ENCODE data around the gene PTPN1.

PTPN1 gene

DNA sequence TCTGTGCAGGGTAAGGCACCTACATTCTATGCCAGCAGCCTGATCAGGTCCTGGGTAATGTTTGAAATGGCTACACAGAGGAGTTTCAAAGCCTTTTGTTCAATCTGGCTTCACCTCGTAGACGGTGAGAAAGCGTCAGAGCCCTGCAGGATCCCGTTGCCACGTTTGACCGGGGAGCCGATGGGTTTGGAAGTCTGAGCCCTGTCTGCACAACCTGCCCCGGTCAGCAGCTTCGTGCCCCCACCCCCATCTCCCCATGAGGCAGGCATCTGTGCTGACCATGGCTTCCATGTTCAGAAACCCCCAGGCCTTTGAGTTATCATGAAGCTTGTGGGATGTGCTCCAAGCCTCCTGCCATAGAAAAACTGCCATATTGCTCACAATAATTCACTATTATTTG lies 63.9 kb downstream of the PTPN1 start:
- TF ChIP-seq, protein P1, sequence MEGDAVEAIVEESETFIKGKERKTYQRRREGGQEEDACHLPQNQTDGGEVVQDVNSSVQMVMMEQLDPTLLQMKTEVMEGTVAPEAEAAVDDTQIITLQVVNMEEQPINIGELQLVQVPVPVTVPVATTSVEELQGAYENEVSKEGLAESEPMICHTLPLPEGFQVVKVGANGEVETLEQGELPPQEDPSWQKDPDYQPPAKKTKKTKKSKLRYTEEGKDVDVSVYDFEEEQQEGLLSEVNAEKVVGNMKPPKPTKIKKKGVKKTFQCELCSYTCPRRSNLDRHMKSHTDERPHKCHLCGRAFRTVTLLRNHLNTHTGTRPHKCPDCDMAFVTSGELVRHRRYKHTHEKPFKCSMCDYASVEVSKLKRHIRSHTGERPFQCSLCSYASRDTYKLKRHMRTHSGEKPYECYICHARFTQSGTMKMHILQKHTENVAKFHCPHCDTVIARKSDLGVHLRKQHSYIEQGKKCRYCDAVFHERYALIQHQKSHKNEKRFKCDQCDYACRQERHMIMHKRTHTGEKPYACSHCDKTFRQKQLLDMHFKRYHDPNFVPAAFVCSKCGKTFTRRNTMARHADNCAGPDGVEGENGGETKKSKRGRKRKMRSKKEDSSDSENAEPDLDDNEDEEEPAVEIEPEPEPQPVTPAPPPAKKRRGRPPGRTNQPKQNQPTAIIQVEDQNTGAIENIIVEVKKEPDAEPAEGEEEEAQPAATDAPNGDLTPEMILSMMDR (conservative IDR thresholded peaks at IDR 0.05; ENCODE audit: control insufficient read depth, insufficient read depth, low read depth, low read length): no peak
- DNase-seq (ENCODE audit: low read depth): no peak
- H3K4me3 ChIP-seq (ENCODE audit: control insufficient read depth, low read depth, low read length): no peak overlapping the region

DNA sequence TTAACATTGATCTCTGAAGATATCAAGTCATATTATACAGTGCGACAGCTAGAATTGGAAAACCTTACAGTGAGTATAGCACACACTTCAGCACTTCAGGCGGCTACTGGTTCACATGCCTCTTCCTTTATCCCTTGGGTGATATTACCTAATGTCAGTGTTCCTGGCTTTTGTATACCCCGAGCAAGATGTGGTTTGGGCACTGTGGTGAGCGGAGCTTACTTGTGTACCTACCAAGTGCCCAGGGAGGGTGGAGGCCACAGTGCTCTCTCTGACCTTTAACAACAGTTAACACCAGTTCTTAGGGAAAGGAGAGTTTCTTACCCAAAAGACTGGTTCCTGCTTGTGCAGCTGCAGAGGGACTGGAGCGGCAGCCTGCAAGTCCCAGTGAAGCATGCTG lies 64.4 kb downstream of the PTPN1 start:
- no peak for DNase-seq (ENCODE audit: low read depth)

DNA sequence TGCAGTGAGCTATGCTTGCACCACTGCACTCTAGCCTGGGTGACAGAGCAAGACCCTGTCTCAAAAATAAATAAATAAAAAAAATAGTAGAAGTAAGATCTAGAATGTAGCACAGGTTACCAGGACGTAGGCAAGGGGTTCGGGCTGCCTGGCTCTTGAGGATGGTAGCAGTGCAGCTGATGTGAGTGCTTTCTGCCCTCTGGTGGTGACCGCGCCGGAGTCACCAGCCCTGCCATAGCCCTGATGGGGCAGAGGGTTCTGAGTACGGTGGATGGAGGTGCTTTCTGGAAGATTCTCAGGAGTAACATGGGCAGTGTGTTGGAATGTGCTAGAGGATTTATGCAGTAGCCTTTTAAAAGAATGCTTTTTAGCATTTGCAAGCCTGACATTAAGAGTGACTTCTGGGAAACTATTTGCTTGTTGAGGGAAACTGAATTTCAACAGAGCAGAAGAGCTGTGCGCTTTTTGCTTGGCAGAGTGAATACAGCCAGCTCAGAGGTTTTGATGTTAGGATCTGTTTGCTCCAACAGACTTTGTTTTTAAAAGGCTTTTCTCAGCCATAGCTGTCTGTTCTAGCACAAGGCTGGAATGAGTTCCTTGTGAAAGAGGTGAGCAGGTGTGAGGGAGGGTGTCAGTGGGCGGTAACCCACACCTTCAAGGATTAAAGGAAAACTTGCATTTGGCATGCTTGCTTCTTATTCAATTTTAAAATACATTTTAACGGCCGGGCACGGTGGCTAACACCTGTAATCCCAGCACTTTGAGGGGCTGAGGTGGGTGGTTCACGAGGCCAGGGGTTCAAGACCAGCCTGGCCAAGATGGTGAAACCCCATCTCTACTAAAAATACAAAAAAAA lies 65.9 kb downstream of the PTPN1 start:
- DNase-seq (ENCODE audit: low read depth): peak; percentile 61
- TF ChIP-seq, protein P1 (conservative IDR thresholded peaks at IDR 0.05; ENCODE audit: control insufficient read depth, insufficient read depth, low read depth, low read length): peak; percentile 72
- no peak overlapping the region for H3K4me3 ChIP-seq (ENCODE audit: control insufficient read depth, low read depth, low read length)

More for the DNA sequence above, 64.4 kb downstream of the PTPN1 start:
- H3K4me3 ChIP-seq (ENCODE audit: control insufficient read depth, low read depth, low read length): no peak overlapping the region
- TF ChIP-seq, protein P1 (conservative IDR thresholded peaks at IDR 0.05; ENCODE audit: control insufficient read depth, insufficient read depth, low read depth, low read length): no peak

DNA sequence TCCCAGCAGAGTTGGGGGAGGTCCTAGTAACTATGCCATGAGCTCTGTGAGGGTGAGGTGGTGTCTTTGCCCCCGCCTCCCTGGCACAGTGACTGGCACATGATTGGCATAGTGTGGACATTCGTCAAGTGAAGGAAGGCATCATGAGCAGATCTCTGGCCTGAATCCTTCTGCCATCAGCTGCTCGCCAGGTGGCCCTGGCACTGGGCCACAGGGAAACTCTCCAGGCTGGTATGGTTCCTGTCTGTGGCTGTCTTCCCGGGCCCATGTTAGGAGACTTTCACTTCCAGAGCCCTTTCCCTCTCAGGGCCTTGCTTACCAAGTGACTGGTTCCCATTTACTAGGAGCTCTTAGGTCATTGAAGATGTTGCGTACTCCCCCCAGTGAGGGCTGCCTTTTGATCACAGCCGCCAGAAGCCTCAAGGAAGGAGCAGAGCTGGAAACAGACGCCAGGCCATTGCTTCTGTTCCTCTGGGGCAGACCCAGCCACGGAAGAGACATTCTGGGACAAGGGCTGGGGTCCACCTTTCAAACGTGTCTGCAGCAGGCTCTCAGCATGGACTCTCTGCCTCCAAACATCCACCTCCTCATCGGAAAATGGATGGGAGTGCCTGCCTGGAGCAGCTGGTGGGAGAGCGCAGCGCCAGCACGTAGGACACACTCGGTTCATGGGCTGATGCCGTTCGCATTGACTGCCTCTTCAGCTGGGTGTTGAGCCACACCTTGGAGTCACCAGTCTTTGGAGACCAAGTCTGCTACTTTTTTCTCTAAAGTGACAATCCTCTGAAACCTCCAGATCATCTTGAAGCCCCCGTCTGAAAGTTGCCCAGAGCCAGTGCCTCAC lies 67.2 kb downstream of the PTPN1 start:
- DNase-seq (ENCODE audit: low read depth): no peak
- no peak overlapping the region for H3K4me3 ChIP-seq (ENCODE audit: control insufficient read depth, low read depth, low read length)
- TF ChIP-seq, protein P1 (conservative IDR thresholded peaks at IDR 0.05; ENCODE audit: control insufficient read depth, insufficient read depth, low read depth, low read length): no peak

DNA sequence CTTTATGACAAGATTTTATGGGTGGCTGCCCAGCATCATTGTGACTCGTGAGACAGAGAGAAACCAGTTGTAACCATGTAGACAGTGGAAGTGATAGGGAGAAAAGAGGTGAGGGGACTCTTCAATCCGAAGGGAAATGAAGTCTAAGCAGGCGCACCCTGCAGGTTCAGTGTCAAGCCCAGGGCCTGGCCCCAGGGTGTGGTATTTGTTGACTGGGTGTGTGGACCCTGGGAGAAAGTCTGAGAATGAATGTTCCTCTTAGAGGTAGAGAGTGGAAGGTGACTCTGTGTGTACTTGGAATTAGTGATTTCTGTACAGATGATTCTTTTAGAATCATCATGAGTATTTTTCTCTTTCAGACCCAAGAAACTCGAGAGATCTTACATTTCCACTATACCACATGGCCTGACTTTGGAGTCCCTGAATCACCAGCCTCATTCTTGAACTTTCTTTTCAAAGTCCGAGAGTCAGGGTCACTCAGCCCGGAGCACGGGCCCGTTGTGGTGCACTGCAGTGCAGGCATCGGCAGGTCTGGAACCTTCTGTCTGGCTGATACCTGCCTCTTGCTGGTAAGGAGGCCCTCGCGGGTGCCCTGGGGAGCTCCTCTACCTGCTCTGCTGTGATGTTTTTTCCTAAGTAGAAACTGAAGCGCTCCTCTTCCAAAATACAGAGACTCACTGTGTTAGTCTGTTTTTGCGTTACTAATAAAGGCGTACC lies 68.0 kb downstream of the PTPN1 start:
- TF ChIP-seq, protein P1 (conservative IDR thresholded peaks at IDR 0.05; ENCODE audit: control insufficient read depth, insufficient read depth, low read depth, low read length): no peak
- H3K4me3 ChIP-seq (ENCODE audit: control insufficient read depth, low read depth, low read length): no peak overlapping the region
- DNase-seq (ENCODE audit: low read depth): no peak

DNA sequence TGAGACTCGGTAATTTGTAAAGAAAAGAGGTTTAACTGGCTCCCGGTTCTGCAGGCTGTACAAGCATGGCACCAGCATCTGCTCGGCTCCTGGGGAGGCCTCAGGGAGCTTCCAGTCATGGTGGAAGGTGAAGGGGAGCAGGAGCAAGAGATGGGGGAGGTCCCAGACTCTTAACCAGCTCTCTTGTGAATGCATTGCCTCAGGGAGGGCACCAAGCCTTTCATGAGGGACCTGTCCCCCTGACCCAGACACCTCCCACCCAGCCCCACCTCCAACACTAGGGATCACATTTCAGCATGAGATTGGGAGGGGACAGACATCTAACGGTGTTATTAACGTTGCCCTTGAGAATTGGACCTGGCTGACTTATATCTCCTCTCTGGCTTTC lies 68.6 kb downstream of the PTPN1 start:
- H3K4me3 ChIP-seq (ENCODE audit: control insufficient read depth, low read depth, low read length): no peak overlapping the region
- no peak for DNase-seq (ENCODE audit: low read depth)
- TF ChIP-seq, protein P1 (conservative IDR thresholded peaks at IDR 0.05; ENCODE audit: control insufficient read depth, insufficient read depth, low read depth, low read length): no peak

Measured in fibroblast of mammary gland (primary cell).